Trophoblast cell (in vitro differentiated cells and primary cell): Measurements from ENCODE around the gene KRT14.

Source experiments
- DNase-seq, 2 donors: peaks; one replicate each; pipeline ENCODE4 v3.0.0-alpha.2; 2016
- H2AFZ ChIP-seq: 2 replicates; pipeline ENCODE4 v1.6.1; 2013; ENCODE audit warnings: low read length, moderate library complexity, mild to moderate bottlenecking; ENCODE audit not compliant: insufficient read depth, poor library complexity
- H2AK5ac ChIP-seq: 2 replicates; pipeline ENCODE4 v1.6.1; 2013; ENCODE audit warnings: mild to moderate bottlenecking, low read length
- H2BK120ac ChIP-seq: 2 replicates; pipeline ENCODE4 v1.6.1; 2013; ENCODE audit warnings: low read length, mild to moderate bottlenecking, moderate library complexity; ENCODE audit not compliant: insufficient read depth, poor library complexity
- H2BK12ac ChIP-seq: 2 replicates; pipeline ENCODE4 v1.6.1; 2013; ENCODE audit warnings: mild to moderate bottlenecking, low read length, moderate library complexity
- H2BK5ac ChIP-seq: 2 replicates; pipeline ENCODE4 v1.6.1; 2013; ENCODE audit warnings: low read length, low read depth, moderate library complexity, mild to moderate bottlenecking; ENCODE audit not compliant: poor library complexity
- H3K14ac ChIP-seq: 2 replicates; pipeline ENCODE4 v1.6.1; 2013; ENCODE audit warnings: mild to moderate bottlenecking, low read length
- H3K18ac ChIP-seq: 2 replicates; pipeline ENCODE4 v1.6.1; 2013; ENCODE audit warnings: mild to moderate bottlenecking, low read length
- H3K23ac ChIP-seq: 2 replicates; pipeline ENCODE4 v1.6.1; 2013; ENCODE audit warnings: low read length
- H3K27ac ChIP-seq: 2 replicates; pipeline ENCODE4 v1.5.1; 2013; ENCODE audit warnings: low read depth, mild to moderate bottlenecking, inconsistent platforms, low read length, moderate library complexity
- H3K27me3 ChIP-seq: 2 replicates; pipeline ENCODE4 v1.6.1; 2013; ENCODE audit warnings: inconsistent platforms, mild to moderate bottlenecking, low read length, moderate library complexity; ENCODE audit not compliant: insufficient read depth
- H3K36me3 ChIP-seq, 2 experiments: 1 replicate in 1 of 2; 2 replicates in 1 of 2; pipeline ENCODE4 v1.6.1; 2013; ENCODE audit warnings: low read length in 2 of 2, mild to moderate bottlenecking in 2 of 2, moderate library complexity in 1 of 2; ENCODE audit not compliant: insufficient read depth in 2 of 2, control insufficient read depth in 1 of 2
- H3K4ac ChIP-seq: 2 replicates; pipeline ENCODE4 v1.6.1; 2013; ENCODE audit warnings: low read depth, mild to moderate bottlenecking, low read length, moderate library complexity
- H3K4me1 ChIP-seq, 2 experiments: 1 replicate in 1 of 2; 2 replicates in 1 of 2; pipeline ENCODE4 v1.6.1; 2013; ENCODE audit warnings: low read length in 2 of 2, mild to moderate bottlenecking in 2 of 2, moderate library complexity in 1 of 2; ENCODE audit not compliant: insufficient read depth in 2 of 2, control insufficient read depth in 1 of 2
- H3K4me2 ChIP-seq: 2 replicates; pipeline ENCODE4 v1.6.1; 2013; ENCODE audit warnings: inconsistent platforms, mild to moderate bottlenecking, low read length, moderate library complexity
- H3K4me3 ChIP-seq: 2 replicates; pipeline ENCODE4 v1.5.1; 2013; ENCODE audit warnings: mild to moderate bottlenecking, low read depth, low read length, inconsistent platforms
- H3K79me1 ChIP-seq: one replicate; pipeline ENCODE4 v1.6.1; 2013; ENCODE audit warnings: low read length
- H3K79me2 ChIP-seq: 2 replicates; pipeline ENCODE4 v1.6.1; 2013; ENCODE audit warnings: low read length, mild to moderate bottlenecking; ENCODE audit not compliant: control insufficient read depth, insufficient read depth, poor library complexity
- H3K9ac ChIP-seq: 2 replicates; pipeline ENCODE4 v1.6.1; 2013; ENCODE audit warnings: mild to moderate bottlenecking, low read length
- H3K9me3 ChIP-seq: 2 replicates; pipeline ENCODE4 v1.6.1; 2013; ENCODE audit warnings: low read depth, mild to moderate bottlenecking, control low read depth, inconsistent platforms, low read length; ENCODE audit not compliant: insufficient read depth
- H4K12ac ChIP-seq: 2 replicates; pipeline ENCODE4 v1.6.1; 2013; ENCODE audit warnings: low read depth, mild to moderate bottlenecking, low read length, moderate library complexity
- H4K8ac ChIP-seq: 2 replicates; pipeline ENCODE4 v1.6.1; 2013; ENCODE audit warnings: low read depth, mild to moderate bottlenecking, low read length, moderate library complexity
- H4K91ac ChIP-seq: one replicate; pipeline ENCODE4 v1.6.1; 2013; ENCODE audit warnings: low read depth, mild to moderate bottlenecking, low read length, moderate library complexity
- WGBS: extraction: QIAGEN DNeasy Blood & Tissue Kit; methylation state at CpG from one replicate; pipeline ENCODE4 v1.1.7; 2013; ENCODE audit warnings: missing lambda C conversion rate; ENCODE audit not compliant: insufficient read length, insufficient coverage; ENCODE audit errors: extremely low coverage; 5-methylcytosine and 5-hydroxymethylcytosine counted together

Gene KRT14

GRCh38 chr17:41632482-41633105, 45.9 kb upstream of the KRT14 start:
- Histone ChIP-seq H3K9ac (no peak overlapping the region), H4K12ac (no peak overlapping the region), H4K8ac (no peak overlapping the region), H2BK120ac (no peak overlapping the region), H3K14ac (no peak overlapping the region), H2AK5ac (no peak overlapping the region), H2AFZ (no peak overlapping the region), H3K9me3 (peaks cover 9% of the 10 kb centered on the region), H3K18ac (no peak overlapping the region), H3K4me2 (no peak overlapping the region), H4K91ac (no peak overlapping the region), H2BK12ac (no peak overlapping the region), H3K27ac (no peak overlapping the region), H3K36me3 (no peaks in the 10 kb centered on the region), H3K79me1 (no peaks in the 10 kb centered on the region), H3K27me3 (no peaks in the 10 kb centered on the region), H3K4me3 (peak overlapping the region; percentile 21), H3K79me2 (no peaks in the 10 kb centered on the region), H3K4me1 (peaks cover 8 to 17% of the 10 kb centered on the region in 2 experiments), H3K4ac (no peak overlapping the region), H3K23ac (peak overlapping the region; percentile 23), H2BK5ac (no peak overlapping the region)
- WGBS = 100% methylated on average over 4 of the region's 5 CpGs
- DNase-seq = no peak

GRCh38 chr17:41631898-41632285, 45.2 kb upstream of the KRT14 start:
- no peak overlapping the region for H2BK12ac ChIP-seq
- no peak overlapping the region for H3K27ac ChIP-seq
- no peaks in the 10 kb centered on the region for H3K36me3 ChIP-seq
- H3K4me2 ChIP-seq = no peak overlapping the region
- H3K9me3 ChIP-seq = peaks cover 9% of the 10 kb centered on the region
- no peak overlapping the region for H3K9ac ChIP-seq
- no peak overlapping the region for H4K8ac ChIP-seq
- no peak overlapping the region for H3K4ac ChIP-seq
- no peak overlapping the region for H2AK5ac ChIP-seq
- no peak overlapping the region for H3K18ac ChIP-seq
- H2BK5ac ChIP-seq = no peak overlapping the region
- H2BK120ac ChIP-seq = no peak overlapping the region
- no peaks in the 10 kb centered on the region for H3K79me1 ChIP-seq
- DNase-seq = no peak
- no peak overlapping the region for H3K14ac ChIP-seq
- no peak overlapping the region for H3K23ac ChIP-seq
- WGBS = no CpG with 5 or more reads among the region's 15 CpGs
- no peak overlapping the region for H4K91ac ChIP-seq
- no peaks in the 10 kb centered on the region for H3K27me3 ChIP-seq
- no peak overlapping the region for H4K12ac ChIP-seq
- no peak overlapping the region for H3K4me3 ChIP-seq
- no peaks in the 10 kb centered on the region for H3K79me2 ChIP-seq
- H2AFZ ChIP-seq = no peak overlapping the region
- peaks cover 4 to 14% of the 10 kb centered on the region in 2 experiments for H3K4me1 ChIP-seq

- H3K4me3 ChIP-seq = no peak overlapping the region
- H3K4me1 ChIP-seq = peaks cover 3 to 10% of the 10 kb centered on the region in 2 experiments
- H3K23ac ChIP-seq = no peak overlapping the region
- H3K27ac ChIP-seq = no peak overlapping the region
- H3K18ac ChIP-seq = no peak overlapping the region
- H4K91ac ChIP-seq = no peak overlapping the region
- no peaks in the 10 kb centered on the region for H3K79me2 ChIP-seq
- no peak overlapping the region for H2AK5ac ChIP-seq
- no peak overlapping the region for H4K8ac ChIP-seq
- H3K14ac ChIP-seq = no peak overlapping the region
- no peaks in the 10 kb centered on the region for H3K36me3 ChIP-seq
- no peaks in the 10 kb centered on the region for H3K79me1 ChIP-seq
- DNase-seq = no peak
- H2BK5ac ChIP-seq = no peak overlapping the region
- H3K9me3 ChIP-seq = peaks cover 9% of the 10 kb centered on the region
- no peak overlapping the region for H3K4me2 ChIP-seq
- H3K9ac ChIP-seq = no peak overlapping the region
- no peaks in the 10 kb centered on the region for H3K27me3 ChIP-seq
- H2AFZ ChIP-seq = no peak overlapping the region
- no peak overlapping the region for H3K4ac ChIP-seq
- H4K12ac ChIP-seq = no peak overlapping the region
- no peak overlapping the region for H2BK120ac ChIP-seq
- H2BK12ac ChIP-seq = no peak overlapping the region
- WGBS = no CpG with 5 or more reads among the region's 8 CpGs
Observed at GRCh38 chr17:41631025-41631897, 44.6 kb upstream of the KRT14 start.

GRCh38 chr17:41629826-41630670, 43.4 kb upstream of the KRT14 start:
- Histone ChIP-seq H3K4me2 (no peak overlapping the region), H4K12ac (no peak overlapping the region), H3K18ac (no peak overlapping the region), H4K91ac (no peak overlapping the region), H2BK5ac (no peak overlapping the region), H3K79me1 (no peaks in the 10 kb centered on the region), H4K8ac (no peak overlapping the region), H3K36me3 (no peaks in the 10 kb centered on the region), H3K23ac (no peak overlapping the region), H3K4ac (no peak overlapping the region), H2BK12ac (no peak overlapping the region), H3K4me1 (peaks cover 3 to 10% of the 10 kb centered on the region in 2 experiments), H2BK120ac (no peak overlapping the region), H2AFZ (no peak overlapping the region), H3K14ac (no peak overlapping the region), H3K79me2 (no peaks in the 10 kb centered on the region), H3K4me3 (no peak overlapping the region), H2AK5ac (no peak overlapping the region), H3K27ac (no peak overlapping the region), H3K9ac (no peak overlapping the region), H3K9me3 (peaks cover 9% of the 10 kb centered on the region), H3K27me3 (no peaks in the 10 kb centered on the region)
- WGBS = no CpG with 5 or more reads among the region's 13 CpGs
- DNase-seq = no peak
